ENCODE data around the gene MAK. TPM values are rescaled to one million over a fixed set of nuclear protein-coding genes. Genes with fewer than 3 reads are reported as not detected.

MAK gene
- total RNA-seq, 1 experiment from 2014 or later, result 0.20 TPM

GRCh38 chr6:10722820-10723566 lies 115.3 kb downstream of the MAK start, which contains the start of gene TMEM14C:
Gene TMEM14C (plus strand): TSS chr6:10723070. CDS start chr6:10724614, 1,544 bp downstream.
- Histone ChIP-seq H2AK5ac (ENCODE audit: insufficient read length, low read length) (no peak within 1 kb of the TSS), H4K20me1 (ENCODE audit: control insufficient read depth, insufficient read depth, insufficient read length) (no peaks in the 10 kb centered on the region), H3K23ac (ENCODE audit: insufficient read length, low read depth, low read length) (no peak within 1 kb of the TSS), H3K18ac (ENCODE audit: insufficient read length, low read depth, low read length) (peak within 1 kb of the TSS; percentile 34), H3K4ac (ENCODE audit: low read depth, low read length) (no peak within 1 kb of the TSS), H2BK12ac (ENCODE audit: insufficient read length, low read depth, low read length) (no peak within 1 kb of the TSS), H3K9me3 (ENCODE audit: control insufficient read depth, low read depth, low read length) (no peaks in the 10 kb centered on the region), H3T11ph (ENCODE audit: low read length) (no peak within 1 kb of the TSS), H3K14ac (ENCODE audit: insufficient read depth, low read length) (peak within 1 kb of the TSS; percentile 37; the same call in 1 of the 2 replicates), H3K79me2 (ENCODE audit: insufficient read depth, low read length) (no peaks in the 10 kb centered on the region), H3K9ac (ENCODE audit: extremely low read depth, insufficient read length, low read length) (peak within 1 kb of the TSS; percentile 95), H2BK15ac (ENCODE audit: low read depth, low read length) (no peak within 1 kb of the TSS), H3K79me1 (ENCODE audit: insufficient read depth, low read depth, low read length, poor library complexity, severe bottlenecking) (no peaks in the 10 kb centered on the region), H3K23me2 (ENCODE audit: insufficient read length, low read depth, low read length, poor library complexity, severe bottlenecking) (peaks cover 9% of the 10 kb centered on the region), H2BK5ac (ENCODE audit: insufficient read length, low read length) (no peak within 1 kb of the TSS), H4K91ac (ENCODE audit: insufficient read length, low read depth, low read length) (no peak within 1 kb of the TSS), H2BK20ac (ENCODE audit: low read depth, low read length, poor library complexity, severe bottlenecking) (no peak within 1 kb of the TSS), H4K5ac (ENCODE audit: insufficient read length, low read depth, low read length) (no peak within 1 kb of the TSS), H2AFZ (ENCODE audit: low read length) (peak within 1 kb of the TSS; percentile 54), H3K56ac (ENCODE audit: insufficient read length, low read depth, low read length) (no peak within 1 kb of the TSS), H3K27me3 (ENCODE audit: insufficient read depth, low read length) (no peaks in the 10 kb centered on the region), H3K4me2 (ENCODE audit: insufficient read depth, insufficient read length, low read length) (peak within 1 kb of the TSS; percentile 76), H2BK120ac (ENCODE audit: low read depth, low read length, poor library complexity, severe bottlenecking) (no peak within 1 kb of the TSS), H4K8ac (replicated peaks; ENCODE audit: insufficient read length, low read depth, low read length) (no peak within 1 kb of the TSS), H3K4me1 (ENCODE audit: insufficient read depth, low read length) (0 out of 2 replicates have a peak, but pooled peaks cover 2% of the 10 kb centered on the region), H3K27ac (ENCODE audit: insufficient read length, low read depth, low read length) (peak within 1 kb of the TSS; percentile 82)
- Mint-ChIP-seq H3K4me1 (peaks cover 19 to 23% of the 10 kb centered on the region in 2 experiments), H3K4me3 (peak within 1 kb of the TSS; percentile 90 to 96), H3K9me3 (peaks cover 3% of the 10 kb centered on the region in 2 experiments; a peak in 3 of 5 replicates), H3K27me3 (ENCODE audit: low read depth) (no peaks in the 10 kb centered on the region; the same call in 1 of the 2 replicates), H3K27ac (peak within 1 kb of the TSS; percentile 98 to 99 (median 99)), H3K36me3 (ENCODE audit: insufficient read depth in 1 of 3, low read depth in 3 of 3) (peaks cover 10 to 41% (median 38%) of the 10 kb centered on the region in 3 experiments)
- TF ChIP-seq, protein P1, sequence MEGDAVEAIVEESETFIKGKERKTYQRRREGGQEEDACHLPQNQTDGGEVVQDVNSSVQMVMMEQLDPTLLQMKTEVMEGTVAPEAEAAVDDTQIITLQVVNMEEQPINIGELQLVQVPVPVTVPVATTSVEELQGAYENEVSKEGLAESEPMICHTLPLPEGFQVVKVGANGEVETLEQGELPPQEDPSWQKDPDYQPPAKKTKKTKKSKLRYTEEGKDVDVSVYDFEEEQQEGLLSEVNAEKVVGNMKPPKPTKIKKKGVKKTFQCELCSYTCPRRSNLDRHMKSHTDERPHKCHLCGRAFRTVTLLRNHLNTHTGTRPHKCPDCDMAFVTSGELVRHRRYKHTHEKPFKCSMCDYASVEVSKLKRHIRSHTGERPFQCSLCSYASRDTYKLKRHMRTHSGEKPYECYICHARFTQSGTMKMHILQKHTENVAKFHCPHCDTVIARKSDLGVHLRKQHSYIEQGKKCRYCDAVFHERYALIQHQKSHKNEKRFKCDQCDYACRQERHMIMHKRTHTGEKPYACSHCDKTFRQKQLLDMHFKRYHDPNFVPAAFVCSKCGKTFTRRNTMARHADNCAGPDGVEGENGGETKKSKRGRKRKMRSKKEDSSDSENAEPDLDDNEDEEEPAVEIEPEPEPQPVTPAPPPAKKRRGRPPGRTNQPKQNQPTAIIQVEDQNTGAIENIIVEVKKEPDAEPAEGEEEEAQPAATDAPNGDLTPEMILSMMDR (conservative IDR thresholded peaks at IDR 0.05), result no peak
- WGBS (ENCODE audit: extremely low coverage, insufficient read length, low lambda C conversion rate), result no CpG with 5 or more reads among the region's 55 CpGs
- DNase-seq, result peak; percentile 99
